LNCaP clone FGC (cell line): ENCODE measurements around the gene EEIG1.

Source experiments
- DNase-seq: peaks from one replicate; pipeline ENCODE4 v3.0.0-alpha.2; 2011; ENCODE audit warnings: low read depth
- H3K4me3 ChIP-seq: 2 replicates; pipeline ENCODE4 v1.5.1; 2011; ENCODE audit warnings: mild to moderate bottlenecking, low read depth, low read length, control low read depth
- TF ChIP-seq, protein P1 (sequence below): IDR thresholded peaks from 2 replicates; pipeline ENCODE4 v1.5.1; 2012; ENCODE audit warnings: mild to moderate bottlenecking; ENCODE audit not compliant: control insufficient read depth, insufficient read depth; ENCODE audit errors: extremely low read depth

Gene EEIG1

DNA sequence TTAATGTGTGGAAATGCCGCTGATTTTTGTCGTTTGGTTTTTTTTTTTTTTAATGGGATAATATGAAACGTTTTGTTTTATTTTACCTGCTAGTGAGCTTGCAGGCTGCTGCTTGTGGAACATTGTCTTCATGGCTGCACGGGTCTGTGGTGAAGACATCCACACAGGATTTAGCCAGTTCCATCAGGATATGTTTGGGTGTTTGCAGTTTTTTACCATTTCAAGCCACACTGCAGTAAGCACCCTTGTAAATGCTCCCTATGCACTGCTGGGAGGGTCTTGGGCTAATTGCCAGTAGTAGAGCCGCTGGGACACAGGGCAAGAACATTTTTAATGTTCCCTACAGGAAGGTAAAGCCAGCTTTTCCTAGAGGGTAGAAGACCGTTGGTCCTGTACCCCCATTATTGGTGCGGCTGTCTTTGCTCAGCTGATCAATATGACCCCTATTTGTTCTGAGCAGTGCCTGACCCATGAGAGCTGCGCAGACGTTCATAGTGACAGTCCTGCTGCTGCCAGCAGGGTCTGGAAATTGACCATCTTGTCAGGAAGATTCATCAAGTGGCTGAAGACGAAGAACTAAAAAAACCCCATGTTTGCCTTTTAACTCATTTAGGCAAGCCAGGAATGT, 20.5 kb upstream of the EEIG1 start:
- TF ChIP-seq, protein P1, sequence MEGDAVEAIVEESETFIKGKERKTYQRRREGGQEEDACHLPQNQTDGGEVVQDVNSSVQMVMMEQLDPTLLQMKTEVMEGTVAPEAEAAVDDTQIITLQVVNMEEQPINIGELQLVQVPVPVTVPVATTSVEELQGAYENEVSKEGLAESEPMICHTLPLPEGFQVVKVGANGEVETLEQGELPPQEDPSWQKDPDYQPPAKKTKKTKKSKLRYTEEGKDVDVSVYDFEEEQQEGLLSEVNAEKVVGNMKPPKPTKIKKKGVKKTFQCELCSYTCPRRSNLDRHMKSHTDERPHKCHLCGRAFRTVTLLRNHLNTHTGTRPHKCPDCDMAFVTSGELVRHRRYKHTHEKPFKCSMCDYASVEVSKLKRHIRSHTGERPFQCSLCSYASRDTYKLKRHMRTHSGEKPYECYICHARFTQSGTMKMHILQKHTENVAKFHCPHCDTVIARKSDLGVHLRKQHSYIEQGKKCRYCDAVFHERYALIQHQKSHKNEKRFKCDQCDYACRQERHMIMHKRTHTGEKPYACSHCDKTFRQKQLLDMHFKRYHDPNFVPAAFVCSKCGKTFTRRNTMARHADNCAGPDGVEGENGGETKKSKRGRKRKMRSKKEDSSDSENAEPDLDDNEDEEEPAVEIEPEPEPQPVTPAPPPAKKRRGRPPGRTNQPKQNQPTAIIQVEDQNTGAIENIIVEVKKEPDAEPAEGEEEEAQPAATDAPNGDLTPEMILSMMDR: no peak
- no peak overlapping the region for H3K4me3 ChIP-seq
- no peak for DNase-seq

- TF ChIP-seq, protein P1: no peak
- DNase-seq: no peak
- no peak overlapping the region for H3K4me3 ChIP-seq
Measured at GRCh38 chr9:127999461-127999860, 18.7 kb upstream of the EEIG1 start.

- no peak overlapping the region for H3K4me3 ChIP-seq
- no peak for DNase-seq
- TF ChIP-seq, protein P1: no peak
Measured at GRCh38 chr9:127993721-127994120, 12.9 kb upstream of the EEIG1 start.

DNA sequence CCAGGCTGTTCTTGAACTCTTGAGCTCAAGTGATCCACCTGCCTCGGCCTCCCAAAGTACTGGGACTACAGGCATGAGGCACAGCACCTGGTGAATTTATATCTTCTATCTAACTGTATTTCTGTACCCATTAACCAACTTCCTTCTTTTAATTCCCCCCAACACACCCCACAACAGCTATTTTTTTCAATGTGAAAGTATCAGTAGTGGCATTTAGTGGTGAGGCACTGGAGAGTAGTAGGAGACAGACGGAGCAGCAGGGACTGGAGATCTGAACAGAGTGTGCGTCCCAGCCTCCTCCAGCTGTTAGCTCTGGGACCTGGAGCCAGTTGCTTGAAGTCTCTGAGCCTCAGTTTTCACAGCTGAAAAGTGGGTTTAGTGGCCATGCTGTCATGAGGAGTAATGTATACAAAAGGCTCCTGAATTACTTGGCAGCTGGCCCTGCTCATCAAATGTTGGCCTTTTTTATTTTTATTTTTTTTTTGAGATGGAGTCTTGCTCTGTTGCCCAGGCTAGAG, 11.0 kb upstream of the EEIG1 start:
- TF ChIP-seq, protein P1: no peak
- no peak for DNase-seq
- H3K4me3 ChIP-seq: no peak overlapping the region

GRCh38 chr9:127991017-127991756, 10.4 kb upstream of the EEIG1 start:
- DNase-seq: no peak
- TF ChIP-seq, protein P1: no peak
- H3K4me3 ChIP-seq: no peak overlapping the region

- TF ChIP-seq, protein P1: no peak
- no peak overlapping the region for H3K4me3 ChIP-seq
- DNase-seq: no peak
Measured at GRCh38 chr9:127990554-127990953, 9.8 kb upstream of the EEIG1 start.
